ENCODE data around the gene RIMBP2.

RIMBP2 gene

DNA sequence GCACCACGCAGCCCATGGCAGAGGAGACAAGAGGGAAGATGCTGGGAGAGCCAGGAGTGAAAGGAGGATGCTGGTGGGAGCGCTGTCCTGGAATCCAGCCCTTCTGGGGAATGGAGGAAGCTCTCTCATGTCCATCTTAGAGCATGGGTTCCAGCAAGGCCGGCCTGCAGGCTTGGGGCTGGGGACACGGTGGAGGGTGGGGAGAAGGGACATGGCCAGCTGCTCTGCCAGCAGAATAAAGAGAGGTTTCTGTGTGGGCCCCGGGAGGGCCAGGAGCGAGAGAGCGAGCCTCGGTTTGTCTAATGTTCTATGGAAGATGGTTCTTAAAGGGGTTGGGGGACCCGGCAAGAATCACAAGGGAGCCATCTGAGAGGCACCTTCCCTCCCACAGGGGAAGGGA lies 60.2 kb downstream of the RIMBP2 start (continued):
- TF ChIP-seq TCF7L2 (IDR thresholded peaks at IDR 0.05; ENCODE audit: borderline replicate concordance, low read depth, low read length) (no peak), ZNF223 (tag by site-specific recombination; IDR thresholded peaks at IDR 0.05) (no peak)

DNA sequence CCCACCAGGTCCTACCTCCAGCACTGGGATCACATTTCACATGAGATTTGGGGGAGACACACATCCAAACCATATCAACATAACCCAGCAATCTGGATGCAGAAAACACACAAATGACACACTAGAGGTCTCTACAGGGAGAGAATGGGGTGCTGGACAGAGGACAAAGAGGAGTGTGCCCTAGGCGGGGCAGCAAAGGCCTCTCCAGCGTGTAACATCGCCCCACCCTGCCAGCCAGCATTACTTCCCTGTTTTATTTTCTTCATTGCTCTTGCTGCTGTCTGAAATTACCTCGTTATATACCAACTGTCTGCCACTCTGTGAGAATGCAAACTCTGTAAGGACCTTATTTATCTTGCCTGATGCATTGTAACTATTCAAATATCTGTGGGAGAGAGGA lies 61.1 kb downstream of the RIMBP2 start:
- TF ChIP-seq ZNF324 (tag by site-specific recombination; IDR thresholded peaks at IDR 0.05) (no peak), GLIS1 (tag by site-specific recombination; IDR thresholded peaks at IDR 0.05) (no peak), ZSCAN16 (tag by site-specific recombination; IDR thresholded peaks at IDR 0.05) (no peak), FEZF1 (tag by site-specific recombination; IDR thresholded peaks at IDR 0.05) (no peak), ZNF791 (tag by site-specific recombination; IDR thresholded peaks at IDR 0.05) (no peak), OSR2 (tag by site-specific recombination; IDR thresholded peaks at IDR 0.05) (no peak), ZNF623 (tag by site-specific recombination; IDR thresholded peaks at IDR 0.05) (no peak), ZNF202 (tag by site-specific recombination; IDR thresholded peaks at IDR 0.05; ENCODE audit: borderline replicate concordance) (no peak), ZNF146 (tag by site-specific recombination; IDR thresholded peaks at IDR 0.05) (no peak), ZNF404 (tag by site-specific recombination; IDR thresholded peaks at IDR 0.05) (no peak), ZFHX2 (tag by site-specific recombination; conservative IDR thresholded peaks at IDR 0.05) (no peak), ZNF610 (tag by site-specific recombination; IDR thresholded peaks at IDR 0.05; ENCODE audit: borderline replicate concordance) (no peak)
- TF ChIP-seq, protein P1, sequence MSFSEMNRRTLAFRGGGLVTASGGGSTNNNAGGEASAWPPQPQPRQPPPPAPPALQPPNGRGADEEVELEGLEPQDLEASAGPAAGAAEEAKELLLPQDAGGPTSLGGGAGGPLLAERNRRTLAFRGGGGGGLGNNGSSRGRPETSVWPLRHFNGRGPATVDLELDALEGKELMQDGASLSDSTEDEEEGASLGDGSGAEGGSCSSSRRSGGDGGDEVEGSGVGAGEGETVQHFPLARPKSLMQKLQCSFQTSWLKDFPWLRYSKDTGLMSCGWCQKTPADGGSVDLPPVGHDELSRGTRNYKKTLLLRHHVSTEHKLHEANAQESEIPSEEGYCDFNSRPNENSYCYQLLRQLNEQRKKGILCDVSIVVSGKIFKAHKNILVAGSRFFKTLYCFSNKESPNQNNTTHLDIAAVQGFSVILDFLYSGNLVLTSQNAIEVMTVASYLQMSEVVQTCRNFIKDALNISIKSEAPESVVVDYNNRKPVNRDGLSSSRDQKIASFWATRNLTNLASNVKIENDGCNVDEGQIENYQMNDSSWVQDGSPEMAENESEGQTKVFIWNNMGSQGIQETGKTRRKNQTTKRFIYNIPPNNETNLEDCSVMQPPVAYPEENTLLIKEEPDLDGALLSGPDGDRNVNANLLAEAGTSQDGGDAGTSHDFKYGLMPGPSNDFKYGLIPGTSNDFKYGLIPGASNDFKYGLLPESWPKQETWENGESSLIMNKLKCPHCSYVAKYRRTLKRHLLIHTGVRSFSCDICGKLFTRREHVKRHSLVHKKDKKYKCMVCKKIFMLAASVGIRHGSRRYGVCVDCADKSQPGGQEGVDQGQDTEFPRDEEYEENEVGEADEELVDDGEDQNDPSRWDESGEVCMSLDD (tag by site-specific recombination; IDR thresholded peaks at IDR 0.05) = no peak
- TF ChIP-seq, protein P2, sequence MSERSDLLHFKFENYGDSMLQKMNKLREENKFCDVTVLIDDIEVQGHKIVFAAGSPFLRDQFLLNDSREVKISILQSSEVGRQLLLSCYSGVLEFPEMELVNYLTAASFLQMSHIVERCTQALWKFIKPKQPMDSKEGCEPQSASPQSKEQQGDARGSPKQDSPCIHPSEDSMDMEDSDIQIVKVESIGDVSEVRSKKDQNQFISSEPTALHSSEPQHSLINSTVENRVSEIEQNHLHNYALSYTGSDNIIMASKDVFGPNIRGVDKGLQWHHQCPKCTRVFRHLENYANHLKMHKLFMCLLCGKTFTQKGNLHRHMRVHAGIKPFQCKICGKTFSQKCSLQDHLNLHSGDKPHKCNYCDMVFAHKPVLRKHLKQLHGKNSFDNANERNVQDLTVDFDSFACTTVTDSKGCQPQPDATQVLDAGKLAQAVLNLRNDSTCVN (tag by site-specific recombination; optimal IDR thresholded peaks at IDR 0.05) = no peak
- TF ChIP-seq, protein P3, sequence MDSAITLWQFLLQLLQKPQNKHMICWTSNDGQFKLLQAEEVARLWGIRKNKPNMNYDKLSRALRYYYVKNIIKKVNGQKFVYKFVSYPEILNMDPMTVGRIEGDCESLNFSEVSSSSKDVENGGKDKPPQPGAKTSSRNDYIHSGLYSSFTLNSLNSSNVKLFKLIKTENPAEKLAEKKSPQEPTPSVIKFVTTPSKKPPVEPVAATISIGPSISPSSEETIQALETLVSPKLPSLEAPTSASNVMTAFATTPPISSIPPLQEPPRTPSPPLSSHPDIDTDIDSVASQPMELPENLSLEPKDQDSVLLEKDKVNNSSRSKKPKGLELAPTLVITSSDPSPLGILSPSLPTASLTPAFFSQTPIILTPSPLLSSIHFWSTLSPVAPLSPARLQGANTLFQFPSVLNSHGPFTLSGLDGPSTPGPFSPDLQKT (IDR thresholded peaks at IDR 0.05; ENCODE audit: borderline replicate concordance, low read depth, low read length) = no peak
- TF ChIP-seq, protein P4, sequence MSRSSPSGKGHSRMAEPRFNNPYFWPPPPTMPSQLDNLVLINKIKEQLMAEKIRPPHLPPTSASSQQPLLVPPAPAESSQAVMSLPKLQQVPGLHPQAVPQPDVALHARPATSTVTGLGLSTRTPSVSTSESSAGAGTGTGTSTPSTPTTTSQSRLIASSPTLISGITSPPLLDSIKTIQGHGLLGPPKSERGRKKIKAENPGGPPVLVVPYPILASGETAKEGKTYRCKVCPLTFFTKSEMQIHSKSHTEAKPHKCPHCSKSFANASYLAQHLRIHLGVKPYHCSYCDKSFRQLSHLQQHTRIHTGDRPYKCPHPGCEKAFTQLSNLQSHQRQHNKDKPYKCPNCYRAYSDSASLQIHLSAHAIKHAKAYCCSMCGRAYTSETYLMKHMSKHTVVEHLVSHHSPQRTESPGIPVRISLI (tag by site-specific recombination; IDR thresholded peaks at IDR 0.05) = no peak
- TF ChIP-seq, protein P5, sequence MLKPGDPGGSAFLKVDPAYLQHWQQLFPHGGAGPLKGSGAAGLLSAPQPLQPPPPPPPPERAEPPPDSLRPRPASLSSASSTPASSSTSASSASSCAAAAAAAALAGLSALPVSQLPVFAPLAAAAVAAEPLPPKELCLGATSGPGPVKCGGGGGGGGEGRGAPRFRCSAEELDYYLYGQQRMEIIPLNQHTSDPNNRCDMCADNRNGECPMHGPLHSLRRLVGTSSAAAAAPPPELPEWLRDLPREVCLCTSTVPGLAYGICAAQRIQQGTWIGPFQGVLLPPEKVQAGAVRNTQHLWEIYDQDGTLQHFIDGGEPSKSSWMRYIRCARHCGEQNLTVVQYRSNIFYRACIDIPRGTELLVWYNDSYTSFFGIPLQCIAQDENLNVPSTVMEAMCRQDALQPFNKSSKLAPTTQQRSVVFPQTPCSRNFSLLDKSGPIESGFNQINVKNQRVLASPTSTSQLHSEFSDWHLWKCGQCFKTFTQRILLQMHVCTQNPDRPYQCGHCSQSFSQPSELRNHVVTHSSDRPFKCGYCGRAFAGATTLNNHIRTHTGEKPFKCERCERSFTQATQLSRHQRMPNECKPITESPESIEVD (tag by site-specific recombination; IDR thresholded peaks at IDR 0.05) = no peak

More for the DNA sequence above, 61.1 kb downstream of the RIMBP2 start:
- ChIA-PET POLR2A (no interaction called here), CTCF (no interaction called here)
- Histone ChIP-seq H3K4me3 (ENCODE audit: low read depth, low read length) (no peak overlapping the region), H3K9me3 (ENCODE audit: control insufficient read depth, insufficient read depth, low read depth, low read length) (no peaks in the 10 kb centered on the region), H3K27ac (ENCODE audit: extremely low read depth, low read depth, low read length) (no peak overlapping the region), H3K36me3 (ENCODE audit: control insufficient read depth in 2 of 2, insufficient read depth in 1 of 2, low read length in 2 of 2) (no peaks in the 10 kb centered on the region), H3K4me1 (ENCODE audit: control insufficient read depth, insufficient read depth, low read length) (no peaks in the 10 kb centered on the region)

Measured in HEK293 (cell line).